HepG2 (cell line): ENCODE data around the gene MFAP4. TPM values are rescaled to one million over a fixed set of nuclear protein-coding genes. Genes with fewer than 3 reads are reported as not detected.

Experiments
- AHR ChIP-seq: IDR thresholded peaks from 2 replicates; pipeline ENCODE4 v1.6.1; 2018; ENCODE audit warnings: missing genetic modification reagents, missing compliant biosample characterization
- CENPX ChIP-seq: sonication (generic); formaldehyde crosslinking; IDR thresholded peaks from 2 replicates; pipeline ENCODE4 v1.9.0; 2021; ENCODE audit warnings: mild to moderate bottlenecking, missing genetic modification reagents, moderate library complexity
- E2F2 ChIP-seq: sonication (generic); formaldehyde crosslinking; IDR thresholded peaks from 2 replicates; pipeline ENCODE4 v1.4.0; 2020; ENCODE audit warnings: missing genetic modification reagents, borderline replicate concordance
- HMGA1 ChIP-seq: sonication (generic); formaldehyde crosslinking; conservative IDR thresholded peaks from 2 replicates; pipeline ENCODE4 v1.4.0; 2020; ENCODE audit warnings: missing genetic modification reagents
- MYNN ChIP-seq: sonication (generic); formaldehyde crosslinking; IDR thresholded peaks from 2 replicates; pipeline ENCODE4 v1.4.0; 2020; ENCODE audit warnings: mild to moderate bottlenecking, low read depth, missing genetic modification reagents
- WIZ ChIP-seq: sonication (generic); formaldehyde crosslinking; IDR thresholded peaks from 2 replicates; pipeline ENCODE4 v1.5.1; 2020; ENCODE audit warnings: mild to moderate bottlenecking, missing genetic modification reagents
- ZNF333 ChIP-seq: sonication (generic); formaldehyde crosslinking; IDR thresholded peaks from 2 replicates; pipeline ENCODE4 v1.4.0; 2020; ENCODE audit warnings: mild to moderate bottlenecking, missing genetic modification reagents, borderline replicate concordance
- ZNF362 ChIP-seq: sonication (generic); formaldehyde crosslinking; IDR thresholded peaks from 2 replicates; pipeline ENCODE4 v1.4.0; 2020; ENCODE audit warnings: missing genetic modification reagents, mild to moderate bottlenecking, borderline replicate concordance
- ZZZ3 ChIP-seq: sonication (generic); formaldehyde crosslinking; IDR thresholded peaks from 2 replicates; pipeline ENCODE4 v1.4.0; 2020; ENCODE audit warnings: missing genetic modification reagents, mild to moderate bottlenecking, borderline replicate concordance
- polyA plus RNA-seq, 8 experiments: library from polyadenylated mRNA; depleted of rRNA in 3 of 8; stranded (reverse) in 7 of 8; unstranded in 1 of 8; fragments of >200 nt; fragmentation: Illumina TruSeq in 4 of 8; extraction: Trizol in 4 of 8; gene quantifications; 2 replicates each; pipeline versions ENCODE4 v1.2.1 to v1.2.3, GENCODE V29; 2011 to 2016; ENCODE audit warnings: low read depth in 4 of 8, missing spikeins in 1 of 8, mixed read lengths in 1 of 8; ENCODE audit not compliant: insufficient read depth in 1 of 8
- total RNA-seq, 5 experiments: library from RNA; depleted of rRNA; stranded (reverse); fragments of >200 nt; fragmentation: Illumina TruSeq; extraction: Trizol; gene quantifications; 2 replicates each; pipeline ENCODE4 v1.2.3, GENCODE V29; 2016; ENCODE audit warnings: low read depth in 1 of 5
- TF ChIP-seq, protein P1 (sequence below): IDR thresholded peaks from 2 replicates; pipeline ENCODE4 v1.6.1; 2016; ENCODE audit warnings: low read depth, missing genetic modification reagents, missing compliant biosample characterization
- TF ChIP-seq, protein P2 (sequence below): sonication (generic); formaldehyde crosslinking; IDR thresholded peaks from 2 replicates; pipeline ENCODE4 v1.5.0; 2020; ENCODE audit warnings: mild to moderate bottlenecking, low read depth, missing genetic modification reagents, borderline replicate concordance
- TF ChIP-seq, protein P3 (sequence below): sonication (generic); formaldehyde crosslinking; IDR thresholded peaks from 2 replicates; pipeline ENCODE4 v1.4.0; 2020; ENCODE audit warnings: missing genetic modification reagents

Gene MFAP4
- total and polyA plus RNA-seq, 2 of the 13 experiments (the other 11 are each of a cell fraction or from before 2014, with no cell fraction given), result 0.08 TPM; not detected in 1

- TF ChIP-seq, protein P1, sequence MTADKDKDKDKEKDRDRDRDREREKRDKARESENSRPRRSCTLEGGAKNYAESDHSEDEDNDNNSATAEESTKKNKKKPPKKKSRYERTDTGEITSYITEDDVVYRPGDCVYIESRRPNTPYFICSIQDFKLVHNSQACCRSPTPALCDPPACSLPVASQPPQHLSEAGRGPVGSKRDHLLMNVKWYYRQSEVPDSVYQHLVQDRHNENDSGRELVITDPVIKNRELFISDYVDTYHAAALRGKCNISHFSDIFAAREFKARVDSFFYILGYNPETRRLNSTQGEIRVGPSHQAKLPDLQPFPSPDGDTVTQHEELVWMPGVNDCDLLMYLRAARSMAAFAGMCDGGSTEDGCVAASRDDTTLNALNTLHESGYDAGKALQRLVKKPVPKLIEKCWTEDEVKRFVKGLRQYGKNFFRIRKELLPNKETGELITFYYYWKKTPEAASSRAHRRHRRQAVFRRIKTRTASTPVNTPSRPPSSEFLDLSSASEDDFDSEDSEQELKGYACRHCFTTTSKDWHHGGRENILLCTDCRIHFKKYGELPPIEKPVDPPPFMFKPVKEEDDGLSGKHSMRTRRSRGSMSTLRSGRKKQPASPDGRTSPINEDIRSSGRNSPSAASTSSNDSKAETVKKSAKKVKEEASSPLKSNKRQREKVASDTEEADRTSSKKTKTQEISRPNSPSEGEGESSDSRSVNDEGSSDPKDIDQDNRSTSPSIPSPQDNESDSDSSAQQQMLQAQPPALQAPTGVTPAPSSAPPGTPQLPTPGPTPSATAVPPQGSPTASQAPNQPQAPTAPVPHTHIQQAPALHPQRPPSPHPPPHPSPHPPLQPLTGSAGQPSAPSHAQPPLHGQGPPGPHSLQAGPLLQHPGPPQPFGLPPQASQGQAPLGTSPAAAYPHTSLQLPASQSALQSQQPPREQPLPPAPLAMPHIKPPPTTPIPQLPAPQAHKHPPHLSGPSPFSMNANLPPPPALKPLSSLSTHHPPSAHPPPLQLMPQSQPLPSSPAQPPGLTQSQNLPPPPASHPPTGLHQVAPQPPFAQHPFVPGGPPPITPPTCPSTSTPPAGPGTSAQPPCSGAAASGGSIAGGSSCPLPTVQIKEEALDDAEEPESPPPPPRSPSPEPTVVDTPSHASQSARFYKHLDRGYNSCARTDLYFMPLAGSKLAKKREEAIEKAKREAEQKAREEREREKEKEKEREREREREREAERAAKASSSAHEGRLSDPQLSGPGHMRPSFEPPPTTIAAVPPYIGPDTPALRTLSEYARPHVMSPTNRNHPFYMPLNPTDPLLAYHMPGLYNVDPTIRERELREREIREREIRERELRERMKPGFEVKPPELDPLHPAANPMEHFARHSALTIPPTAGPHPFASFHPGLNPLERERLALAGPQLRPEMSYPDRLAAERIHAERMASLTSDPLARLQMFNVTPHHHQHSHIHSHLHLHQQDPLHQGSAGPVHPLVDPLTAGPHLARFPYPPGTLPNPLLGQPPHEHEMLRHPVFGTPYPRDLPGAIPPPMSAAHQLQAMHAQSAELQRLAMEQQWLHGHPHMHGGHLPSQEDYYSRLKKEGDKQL (CRISPR knock-in tag), result no peak
- TF ChIP-seq ZNF362 (CRISPR knock-in tag) (no peak), MYNN (CRISPR knock-in tag) (no peak), HMGA1 (CRISPR knock-in tag) (no peak), ZZZ3 (CRISPR knock-in tag) (no peak), AHR (CRISPR knock-in tag) (no peak), CENPX (CRISPR knock-in tag) (no peak), ZNF333 (CRISPR knock-in tag) (no peak), WIZ (no peak), E2F2 (CRISPR knock-in tag) (no peak)
- TF ChIP-seq, protein P2, sequence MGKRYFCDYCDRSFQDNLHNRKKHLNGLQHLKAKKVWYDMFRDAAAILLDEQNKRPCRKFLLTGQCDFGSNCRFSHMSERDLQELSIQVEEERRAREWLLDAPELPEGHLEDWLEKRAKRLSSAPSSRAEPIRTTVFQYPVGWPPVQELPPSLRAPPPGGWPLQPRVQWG (CRISPR knock-in tag), result no peak
- TF ChIP-seq, protein P3, sequence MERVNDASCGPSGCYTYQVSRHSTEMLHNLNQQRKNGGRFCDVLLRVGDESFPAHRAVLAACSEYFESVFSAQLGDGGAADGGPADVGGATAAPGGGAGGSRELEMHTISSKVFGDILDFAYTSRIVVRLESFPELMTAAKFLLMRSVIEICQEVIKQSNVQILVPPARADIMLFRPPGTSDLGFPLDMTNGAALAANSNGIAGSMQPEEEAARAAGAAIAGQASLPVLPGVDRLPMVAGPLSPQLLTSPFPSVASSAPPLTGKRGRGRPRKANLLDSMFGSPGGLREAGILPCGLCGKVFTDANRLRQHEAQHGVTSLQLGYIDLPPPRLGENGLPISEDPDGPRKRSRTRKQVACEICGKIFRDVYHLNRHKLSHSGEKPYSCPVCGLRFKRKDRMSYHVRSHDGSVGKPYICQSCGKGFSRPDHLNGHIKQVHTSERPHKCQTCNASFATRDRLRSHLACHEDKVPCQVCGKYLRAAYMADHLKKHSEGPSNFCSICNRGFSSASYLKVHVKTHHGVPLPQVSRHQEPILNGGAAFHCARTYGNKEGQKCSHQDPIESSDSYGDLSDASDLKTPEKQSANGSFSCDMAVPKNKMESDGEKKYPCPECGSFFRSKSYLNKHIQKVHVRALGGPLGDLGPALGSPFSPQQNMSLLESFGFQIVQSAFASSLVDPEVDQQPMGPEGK, result no peak
Observed at GRCh38 chr17:19339341-19339815, 47.6 kb downstream of the MFAP4 start (continued).
